Gastrocnemius medialis (tissue), 4 donors: ENCODE results near the gene CMIP. TPM values are rescaled to one million over a fixed set of nuclear protein-coding genes. Genes with fewer than 3 reads are reported as not detected.
"Not testable (repeated sequence)": the region's sequence is repeated elsewhere in the genome, so short reads cannot be mapped to it uniquely, and the experiment has no call there.

Source experiments
- ATAC-seq, 2 donors: fragments of 150-250 bp; one replicate each; pipeline ENCODE4 v1.9.1; 2016
- DNase-seq, 2 donors: peaks; one replicate each; pipeline ENCODE4 v3.0.0-alpha.2; 2019
- H3K27ac ChIP-seq, 4 donors: fragments of 200-600 bp; sonication (generic); 1 replicate in 1 of 4; 2 replicates in 3 of 4; pipeline ENCODE4 v1.5.1; 2016 to 2018; ENCODE audit warnings: mild to moderate bottlenecking in 2 of 4, moderate library complexity in 1 of 4
- H3K27me3 ChIP-seq, 3 donors: fragments of 200-600 bp; sonication (generic) in 2 of 3; 1 replicate in 1 of 3; 2 replicates in 2 of 3; pipeline versions ENCODE4 v1.5.1 to v1.6.0; 2016 to 2019; ENCODE audit warnings: mild to moderate bottlenecking in 1 of 3, moderate library complexity in 1 of 3
- H3K36me3 ChIP-seq, 2 donors: fragments of 200-600 bp; sonication (generic) in 1 of 2; one replicate each; pipeline ENCODE4 v1.5.1; 2017 to 2018
- H3K4me1 ChIP-seq, 2 donors: fragments of 200-600 bp; sonication (generic) in 1 of 2; one replicate each; pipeline ENCODE4 v1.5.1; 2016 to 2017; ENCODE audit warnings: mild to moderate bottlenecking in 2 of 2
- H3K4me3 ChIP-seq, 4 donors: fragments of 200-600 bp; sonication (generic) in 3 of 4; 1 replicate in 1 of 4; 2 replicates in 3 of 4; pipeline ENCODE4 v1.5.1; 2016 to 2019; ENCODE audit warnings: mild to moderate bottlenecking in 2 of 4
- H3K9me3 ChIP-seq, 3 donors: fragments of 200-600 bp; sonication (generic) in 2 of 3; 1 replicate in 1 of 3; 2 replicates in 2 of 3; pipeline ENCODE4 v1.5.1; 2016 to 2019
- POLR2A ChIP-seq, 2 donors: fragments of 450-650 bp; IDR thresholded peaks; one replicate each; pipeline ENCODE4 v1.6.1; 2017; ENCODE audit warnings: antibody characterized with exemption in 2 of 2, mild to moderate bottlenecking in 2 of 2, moderate library complexity in 2 of 2
- in situ Hi-C, 4 donors: fragments of 200-750 bp; cut with MboI; loops; one replicate each; pipeline versions ENCODE4 v1.15.0 to v1.8.0; 2017; ENCODE audit warnings: low sequenced_read_pairs in 4 of 4
- intact Hi-C: fragments of 100-400 bp; cut with DNase I; formaldehyde crosslinking; loops from one replicate; pipeline ENCODE4 v1.15.1; 2023; ENCODE audit warnings: low total_unique reads
- total RNA-seq, 4 donors: library from RNA; depleted of rRNA; stranded (reverse); fragments of >200 nt; gene quantifications; one replicate each; pipeline versions ENCODE4 v1.1.0 to v1.2.3, GENCODE V29; 2016
- TF ChIP-seq, protein P1 (sequence below), 5 experiments: fragments of 450-650 bp in 3 of 5; fragments of 200-600 bp in 2 of 5; sonication (generic) in 2 of 5; IDR thresholded peaks in 4 of 5; conservative IDR thresholded peaks in 1 of 5; 1 replicate in 4 of 5; 2 replicates in 1 of 5; pipeline ENCODE4 v1.5.1; 2016 to 2019; ENCODE audit warnings: antibody characterized with exemption in 5 of 5, mild to moderate bottlenecking in 3 of 5, moderate library complexity in 3 of 5

Gene CMIP
- total RNA-seq, 4 donors from 2014 or later = 0.90 to 5.1 (median 2.7) TPM

DNA sequence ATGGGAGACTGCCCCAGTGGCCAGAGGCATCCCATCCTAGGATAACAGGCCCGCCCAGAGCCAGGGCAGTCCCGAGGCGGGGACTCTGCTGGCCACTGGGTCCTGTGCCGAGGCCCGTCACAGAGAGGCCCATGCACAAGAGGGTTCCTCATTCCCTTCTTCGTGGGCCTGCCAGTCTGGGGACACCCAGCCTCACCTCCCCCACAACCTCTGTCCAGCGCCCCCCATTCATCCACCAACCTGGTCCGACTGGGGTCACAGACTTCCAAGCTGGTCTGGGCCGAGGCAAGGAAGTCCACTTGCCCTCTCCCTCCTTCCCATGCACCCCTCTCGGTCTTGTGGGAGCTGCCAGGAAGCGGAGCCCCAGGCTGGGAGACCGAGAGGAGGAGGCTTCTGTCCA, 240.3 kb downstream of the CMIP start:
- ATAC-seq (no peak), DNase-seq (no peak)
- H3K27ac ChIP-seq = no peak overlapping the region
- no peaks in the 10 kb centered on the region for H3K36me3 ChIP-seq
- H3K9me3 ChIP-seq = no peaks in the 10 kb centered on the region
- H3K4me1 ChIP-seq = no peaks in the 10 kb centered on the region
- no peak overlapping the region for H3K4me3 ChIP-seq
- TF ChIP-seq, protein P1, sequence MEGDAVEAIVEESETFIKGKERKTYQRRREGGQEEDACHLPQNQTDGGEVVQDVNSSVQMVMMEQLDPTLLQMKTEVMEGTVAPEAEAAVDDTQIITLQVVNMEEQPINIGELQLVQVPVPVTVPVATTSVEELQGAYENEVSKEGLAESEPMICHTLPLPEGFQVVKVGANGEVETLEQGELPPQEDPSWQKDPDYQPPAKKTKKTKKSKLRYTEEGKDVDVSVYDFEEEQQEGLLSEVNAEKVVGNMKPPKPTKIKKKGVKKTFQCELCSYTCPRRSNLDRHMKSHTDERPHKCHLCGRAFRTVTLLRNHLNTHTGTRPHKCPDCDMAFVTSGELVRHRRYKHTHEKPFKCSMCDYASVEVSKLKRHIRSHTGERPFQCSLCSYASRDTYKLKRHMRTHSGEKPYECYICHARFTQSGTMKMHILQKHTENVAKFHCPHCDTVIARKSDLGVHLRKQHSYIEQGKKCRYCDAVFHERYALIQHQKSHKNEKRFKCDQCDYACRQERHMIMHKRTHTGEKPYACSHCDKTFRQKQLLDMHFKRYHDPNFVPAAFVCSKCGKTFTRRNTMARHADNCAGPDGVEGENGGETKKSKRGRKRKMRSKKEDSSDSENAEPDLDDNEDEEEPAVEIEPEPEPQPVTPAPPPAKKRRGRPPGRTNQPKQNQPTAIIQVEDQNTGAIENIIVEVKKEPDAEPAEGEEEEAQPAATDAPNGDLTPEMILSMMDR (IDR thresholded peaks at IDR 0.05 in 4 of 5, conservative IDR thresholded peaks at IDR 0.05 in 1 of 5) = no peak
- intact Hi-C loops (no loop called here), in situ Hi-C loops (no loop called here)
- H3K27me3 ChIP-seq = no peaks in the 10 kb centered on the region

DNA sequence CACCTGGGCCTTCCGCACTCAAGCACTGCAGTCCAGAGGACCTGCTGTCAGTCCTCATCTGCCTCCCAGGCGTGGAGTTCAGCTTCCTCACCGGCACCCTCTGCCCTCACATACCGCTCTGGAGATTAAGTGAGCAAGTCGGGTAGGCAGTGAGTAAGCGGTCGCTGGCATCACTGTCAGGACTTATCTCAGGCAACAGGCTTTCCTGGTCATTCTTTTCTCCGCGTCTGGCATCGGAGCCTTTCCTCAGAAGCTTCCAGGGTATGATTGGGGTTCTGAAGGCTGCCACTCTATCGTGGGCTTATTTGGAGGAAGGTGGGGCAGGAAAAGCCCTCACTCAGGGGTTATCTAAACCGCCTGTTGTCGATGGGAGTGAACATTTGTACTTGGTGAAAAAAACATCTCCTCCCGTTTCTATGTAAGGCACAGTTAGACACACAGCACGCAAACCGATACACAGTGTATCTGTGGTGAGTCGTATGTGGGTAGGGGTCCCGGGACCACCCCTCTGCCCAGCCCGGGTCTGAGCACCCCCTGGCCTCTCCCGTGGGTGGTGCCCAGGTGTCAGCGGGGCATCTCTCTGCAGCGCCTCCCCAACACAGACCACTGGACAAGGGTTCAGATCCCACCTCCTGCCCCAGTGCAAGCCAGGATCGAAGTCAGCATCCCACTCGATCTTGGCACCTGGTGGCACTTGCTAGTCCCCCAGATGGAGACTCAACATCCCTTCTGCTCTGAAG, 242.0 kb downstream of the CMIP start:
- in situ Hi-C loops = no loop called here
- TF ChIP-seq, protein P1 (IDR thresholded peaks at IDR 0.05 in 4 of 5, conservative IDR thresholded peaks at IDR 0.05 in 1 of 5) = no peak
- no peak for TF ChIP-seq POLR2A (IDR thresholded peaks at IDR 0.05)
- peak in 1 of 2 donors; percentile 46 for ATAC-seq

GRCh38 chr16:81687131-81687456, 242.5 kb downstream of the CMIP start:
- Histone ChIP-seq H3K27me3 (no peaks in the 10 kb centered on the region), H3K36me3 (no peaks in the 10 kb centered on the region), H3K27ac (peak overlapping the region in 1 of 4 donors; percentile 22), H3K9me3 (no peaks in the 10 kb centered on the region), H3K4me3 (no peak overlapping the region), H3K4me1 (no peaks in the 10 kb centered on the region)
- in situ Hi-C loops = no loop called here
- no peak for ATAC-seq
- intact Hi-C loops = no loop called here
- DNase-seq = no peak
- TF ChIP-seq POLR2A (IDR thresholded peaks at IDR 0.05) = no peak
- TF ChIP-seq, protein P1 (IDR thresholded peaks at IDR 0.05 in 4 of 5, conservative IDR thresholded peaks at IDR 0.05 in 1 of 5) = no peak

More for the DNA sequence above, 242.0 kb downstream of the CMIP start:
- DNase-seq = no peak
- no peaks in the 10 kb centered on the region for H3K27me3 ChIP-seq
- no peaks in the 10 kb centered on the region for H3K36me3 ChIP-seq
- peak overlapping the region in 1 of 4 donors; percentile 22 for H3K27ac ChIP-seq
- no peak overlapping the region for H3K4me3 ChIP-seq
- H3K4me1 ChIP-seq = no peaks in the 10 kb centered on the region
- no peaks in the 10 kb centered on the region for H3K9me3 ChIP-seq
- intact Hi-C loops = no loop called here

GRCh38 chr16:81688182-81688581, 243.6 kb downstream of the CMIP start:
- H3K36me3 ChIP-seq = no peaks in the 10 kb centered on the region
- in situ Hi-C loops = no loop called here
- ATAC-seq = no peak

DNA sequence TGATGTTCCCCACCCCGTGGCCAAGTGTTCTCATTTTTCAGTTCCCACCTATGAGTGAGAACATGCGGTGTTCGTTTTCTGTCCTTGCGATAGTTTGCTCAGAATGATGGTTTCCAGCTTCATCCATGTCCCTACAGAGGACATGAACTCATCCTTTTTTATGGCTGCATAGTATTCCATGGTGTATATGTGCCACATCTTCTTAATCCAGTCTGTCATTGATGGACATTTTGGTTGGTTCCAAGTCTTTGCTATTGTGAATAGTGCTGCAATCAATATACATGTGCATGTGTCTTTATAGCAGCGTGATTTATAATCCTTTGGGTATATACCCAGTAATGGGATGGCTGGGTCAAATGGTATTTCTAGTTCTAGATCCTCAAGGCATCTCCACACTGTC, 244.2 kb downstream of the CMIP start:
- ATAC-seq, H3K27ac ChIP-seq, in situ Hi-C loops, H3K4me3 ChIP-seq, H3K4me1 ChIP-seq, H3K27me3 ChIP-seq, H3K9me3 ChIP-seq, intact Hi-C loops, H3K36me3 ChIP-seq, DNase-seq: not testable (repeated sequence)

More at GRCh38 chr16:81688182-81688581, 243.6 kb downstream of the CMIP start:
- TF ChIP-seq, protein P1 (IDR thresholded peaks at IDR 0.05 in 4 of 5, conservative IDR thresholded peaks at IDR 0.05 in 1 of 5) = no peak
- no peak for TF ChIP-seq POLR2A (IDR thresholded peaks at IDR 0.05)
- no peak for DNase-seq
- H3K4me1 ChIP-seq = no peaks in the 10 kb centered on the region
- H3K9me3 ChIP-seq = no peaks in the 10 kb centered on the region
- intact Hi-C loops = no loop called here
- H3K27me3 ChIP-seq = no peaks in the 10 kb centered on the region
- no peak overlapping the region for H3K4me3 ChIP-seq
- no peak overlapping the region for H3K27ac ChIP-seq
